HepG2 (cell line): ENCODE data around the gene ADH5. TPM values are rescaled to one million over a fixed set of nuclear protein-coding genes. Genes with fewer than 3 reads are reported as not detected.

Experiments used
- ATF2 ChIP-seq: sonication (generic); formaldehyde crosslinking; IDR thresholded peaks from 2 replicates; pipeline ENCODE4 v1.4.0; 2020; ENCODE audit warnings: missing genetic modification reagents
- CENPT ChIP-seq: sonication (generic); formaldehyde crosslinking; IDR thresholded peaks from 2 replicates; pipeline ENCODE4 v1.8.0; 2022; ENCODE audit warnings: low read depth, mild to moderate bottlenecking, moderate library complexity, missing genetic modification reagents
- CREB3 ChIP-seq: sonication (generic); formaldehyde crosslinking; IDR thresholded peaks from 2 replicates; pipeline ENCODE4 v1.5.0; 2020; ENCODE audit warnings: missing genetic modification reagents
- CREM ChIP-seq, 2 experiments: sonication (generic) in 1 of 2; formaldehyde crosslinking in 1 of 2; IDR thresholded peaks; 2 replicates each; pipeline versions ENCODE4 v1.4.0 to v1.6.1; 2016 to 2020; ENCODE audit warnings: antibody characterized with exemption in 1 of 2, mild to moderate bottlenecking in 1 of 2, missing genetic modification reagents in 1 of 2
- CTCF ChIP-seq: sonication (generic); formaldehyde crosslinking; IDR thresholded peaks from 2 replicates; pipeline ENCODE4 v1.5.0; 2020; ENCODE audit warnings: mild to moderate bottlenecking, missing genetic modification reagents, moderate library complexity
- FOXP1 ChIP-seq, 2 experiments: fragments of 450-650 bp in 1 of 2; IDR thresholded peaks; 2 replicates each; pipeline ENCODE4 v1.6.1; 2017 to 2018; ENCODE audit warnings: antibody characterized with exemption in 1 of 2
- GPBP1L1 ChIP-seq: sonication (generic); formaldehyde crosslinking; IDR thresholded peaks from 2 replicates; pipeline ENCODE4 v1.5.0; 2020; ENCODE audit warnings: mild to moderate bottlenecking, missing genetic modification reagents
- HNRNPK ChIP-seq: fragments of 200-400 bp; formaldehyde crosslinking; IDR thresholded peaks from 2 replicates; pipeline ENCODE4 v1.6.1; 2018; ENCODE audit warnings: low read length, low read depth, moderate library complexity, mild to moderate bottlenecking; ENCODE audit not compliant: poor library complexity, severe bottlenecking
- NAIF1 ChIP-seq: sonication (generic); formaldehyde crosslinking; IDR thresholded peaks from 2 replicates; pipeline ENCODE4 v1.5.0; 2020; ENCODE audit warnings: mild to moderate bottlenecking, missing genetic modification reagents, borderline replicate concordance
- NFIB ChIP-seq: sonication (generic); formaldehyde crosslinking; IDR thresholded peaks from 2 replicates; pipeline ENCODE4 v1.9.0; 2021; ENCODE audit warnings: missing genetic modification reagents, mild to moderate bottlenecking, borderline replicate concordance
- PATZ1 ChIP-seq: sonication (generic); formaldehyde crosslinking; IDR thresholded peaks from 2 replicates; pipeline ENCODE4 v1.4.0; 2020; ENCODE audit warnings: missing genetic modification reagents
- PHB2 ChIP-seq: fragments of 450-650 bp; IDR thresholded peaks from 2 replicates; pipeline ENCODE4 v1.6.1; 2018; ENCODE audit not compliant: partially characterized antibody
- RFX3 ChIP-seq: IDR thresholded peaks from 2 replicates; pipeline ENCODE4 v1.6.1; 2016; ENCODE audit warnings: missing biosample characterization, missing genetic modification reagents
- RXRB ChIP-seq: IDR thresholded peaks from 2 replicates; pipeline ENCODE4 v1.6.1; 2016; ENCODE audit warnings: borderline replicate concordance, missing genetic modification reagents, missing compliant biosample characterization
- SP2 ChIP-seq: sonication (generic); formaldehyde crosslinking; IDR thresholded peaks from 2 replicates; pipeline ENCODE4 v1.5.1; 2020; ENCODE audit warnings: mild to moderate bottlenecking, missing genetic modification reagents
- THAP7 ChIP-seq: sonication (generic); formaldehyde crosslinking; IDR thresholded peaks from 2 replicates; pipeline ENCODE4 v1.8.1; 2023; ENCODE audit warnings: mild to moderate bottlenecking, missing genetic modification reagents
- ZNF431 ChIP-seq: sonication (generic); formaldehyde crosslinking; IDR thresholded peaks from 2 replicates; pipeline ENCODE4 v1.9.0; 2022; ENCODE audit warnings: missing genetic modification reagents, low read depth, mild to moderate bottlenecking, borderline replicate concordance
- ZNF576 ChIP-seq: sonication (generic); formaldehyde crosslinking; IDR thresholded peaks from 2 replicates; pipeline ENCODE4 v1.4.0; 2020; ENCODE audit warnings: mild to moderate bottlenecking, missing genetic modification reagents
- ZNF792 ChIP-seq: IDR thresholded peaks from 2 replicates; pipeline ENCODE4 v1.6.1; 2016
- polyA plus RNA-seq, 8 experiments: library from polyadenylated mRNA; depleted of rRNA in 3 of 8; stranded (reverse) in 7 of 8; unstranded in 1 of 8; fragments of >200 nt; fragmentation: Illumina TruSeq in 4 of 8; extraction: Trizol in 4 of 8; gene quantifications; 2 replicates each; pipeline versions ENCODE4 v1.2.1 to v1.2.3, GENCODE V29; 2011 to 2016; ENCODE audit warnings: low read depth in 4 of 8, missing spikeins in 1 of 8, mixed read lengths in 1 of 8; ENCODE audit not compliant: insufficient read depth in 1 of 8
- total RNA-seq, 5 experiments: library from RNA; depleted of rRNA; stranded (reverse); fragments of >200 nt; fragmentation: Illumina TruSeq; extraction: Trizol; gene quantifications; 2 replicates each; pipeline ENCODE4 v1.2.3, GENCODE V29; 2016; ENCODE audit warnings: low read depth in 1 of 5
- TF ChIP-seq, protein P1 (sequence below): IDR thresholded peaks from 2 replicates; pipeline ENCODE4 v1.6.1; 2018; ENCODE audit warnings: missing genetic modification reagents

ADH5 gene
- total and polyA plus RNA-seq, 2 of the 13 experiments (the other 11 are each of a cell fraction or from before 2014, with no cell fraction given) = 349 to 512 TPM

GRCh38 chr4:99027304-99027703 is 61.3 kb downstream of the ADH5 start (continued):
- TF ChIP-seq CREB3 (no peak), PATZ1 (CRISPR knock-in tag) (peak; percentile 68), GPBP1L1 (CRISPR knock-in tag) (no peak), ZNF576 (no peak), CTCF (CRISPR knock-in tag) (no peak), PHB2 (no peak), CREM (IDR thresholded peaks at IDR 0.05) (0 out of 2 replicates have a peak, but pooled peaks have one; percentile 17), CREM (CRISPR knock-in tag; IDR thresholded peaks at IDR 0.05) (no peak), THAP7 (CRISPR knock-in tag) (no peak), CENPT (CRISPR knock-in tag) (no peak), SP2 (CRISPR knock-in tag) (no peak), RFX3 (CRISPR knock-in tag) (no peak), ZNF792 (CRISPR knock-in tag) (no peak), NFIB (CRISPR knock-in tag) (no peak), HNRNPK (peak; percentile 51), FOXP1 (IDR thresholded peaks at IDR 0.05) (no peak), FOXP1 (CRISPR knock-in tag; IDR thresholded peaks at IDR 0.05) (peak; percentile 36; the same call in 1 of the 2 replicates), ATF2 (CRISPR knock-in tag) (no peak), ZNF431 (CRISPR knock-in tag) (no peak), NAIF1 (no peak), RXRB (CRISPR knock-in tag) (no peak)
- TF ChIP-seq, protein P1, sequence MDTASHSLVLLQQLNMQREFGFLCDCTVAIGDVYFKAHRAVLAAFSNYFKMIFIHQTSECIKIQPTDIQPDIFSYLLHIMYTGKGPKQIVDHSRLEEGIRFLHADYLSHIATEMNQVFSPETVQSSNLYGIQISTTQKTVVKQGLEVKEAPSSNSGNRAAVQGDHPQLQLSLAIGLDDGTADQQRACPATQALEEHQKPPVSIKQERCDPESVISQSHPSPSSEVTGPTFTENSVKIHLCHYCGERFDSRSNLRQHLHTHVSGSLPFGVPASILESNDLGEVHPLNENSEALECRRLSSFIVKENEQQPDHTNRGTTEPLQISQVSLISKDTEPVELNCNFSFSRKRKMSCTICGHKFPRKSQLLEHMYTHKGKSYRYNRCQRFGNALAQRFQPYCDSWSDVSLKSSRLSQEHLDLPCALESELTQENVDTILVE (CRISPR knock-in tag) = no peak
